A673 (cell line): ENCODE data around the gene SLC7A1. TPM values are rescaled to one million over a fixed set of nuclear protein-coding genes. Genes with fewer than 3 reads are reported as not detected.

Experiments
- BruUV-seq: library from RNA; stranded (reverse); fragments of 400-500 nt; replicated peaks from 2 replicates; lab custom pipeline; 2021; lab: Mats Ljungman, UMichigan
- CTCF ChIA-PET: fragments of 300-600 bp; sonication (Branson Sonifier 250); formaldehyde crosslinking; loops from one replicate; lab custom pipeline; 2022; ENCODE audit warnings: antibody characterized with exemption; lab: Charles Lee
- POLR2A ChIA-PET: fragments of 300-600 bp; sonication (Branson Sonifier 250); formaldehyde crosslinking; loops from one replicate; lab custom pipeline; 2022; ENCODE audit warnings: antibody characterized with exemption; ENCODE audit not compliant: low non-redundant PET; lab: Charles Lee
- DNase-seq: peaks from one replicate; pipeline ENCODE4 v3.0.0-alpha.2; 2015; ENCODE audit warnings: low spot score
- H3K27ac ChIP-seq: fragments of 200-600 bp; sonication (generic); 2 replicates; pipeline ENCODE4 v1.5.1; 2016; ENCODE audit warnings: mixed run types, low read depth, mild to moderate bottlenecking, mixed read lengths, antibody characterized with exemption, low read length; ENCODE audit not compliant: poor library complexity, severe bottlenecking
- H3K27me3 ChIP-seq: fragments of 200-600 bp; sonication (generic); replicated peaks from 2 replicates; pipeline ENCODE4 v1.6.1; 2017; ENCODE audit warnings: mixed run types, low read depth, mild to moderate bottlenecking, mixed read lengths, antibody characterized with exemption, low read length; ENCODE audit not compliant: insufficient read depth, poor library complexity
- H3K36me3 ChIP-seq: fragments of 200-600 bp; sonication (generic); 2 replicates; pipeline ENCODE4 v1.6.1; 2016; ENCODE audit warnings: mixed run types, mild to moderate bottlenecking, mixed read lengths, antibody characterized with exemption, low read length; ENCODE audit not compliant: insufficient read depth, poor library complexity, severe bottlenecking
- H3K4me1 ChIP-seq: fragments of 200-600 bp; sonication (generic); 2 replicates; pipeline ENCODE4 v1.6.1; 2017; ENCODE audit warnings: mixed run types, mild to moderate bottlenecking, mixed read lengths, antibody characterized with exemption, low read length; ENCODE audit not compliant: insufficient read depth, poor library complexity, severe bottlenecking
- H3K4me3 ChIP-seq: fragments of 200-600 bp; sonication (generic); 2 replicates; pipeline ENCODE4 v1.5.1; 2016; ENCODE audit warnings: low read depth, mixed run types, mild to moderate bottlenecking, mixed read lengths, low read length; ENCODE audit not compliant: poor library complexity, severe bottlenecking
- H3K9me3 ChIP-seq: fragments of 200-600 bp; sonication (generic); 2 replicates; pipeline ENCODE4 v1.6.1; 2016; ENCODE audit warnings: mixed run types, low read depth, mild to moderate bottlenecking, mixed read lengths, antibody characterized with exemption, low read length; ENCODE audit not compliant: poor library complexity, severe bottlenecking
- CTCF ChIP-seq: fragments of 300-800, 200-600 bp; sonication (generic); conservative IDR thresholded peaks from 2 replicates; pipeline ENCODE4 v1.5.1; 2017; ENCODE audit warnings: low read depth, mild to moderate bottlenecking, antibody characterized with exemption, low read length, moderate library complexity, mixed read lengths
- EZH2 ChIP-seq: fragments of 200-600 bp; sonication (generic); IDR thresholded peaks from 2 replicates; pipeline ENCODE4 v1.6.1; 2017; ENCODE audit warnings: borderline replicate concordance, low read depth, mild to moderate bottlenecking, mixed read lengths, antibody characterized with exemption, low read length; ENCODE audit not compliant: poor library complexity, severe bottlenecking
- intact Hi-C: fragments of 100-400 bp; cut with micrococcal nuclease; formaldehyde crosslinking; loops from one replicate; pipeline ENCODE4 v1.10.0; 2022; ENCODE audit not compliant: unreplicated experiment
- total RNA-seq: library from RNA; stranded (reverse); gene quantifications from 2 replicates; pipeline ENCODE4 v1.2.3, GENCODE V29; 2021

Gene SLC7A1
- total RNA-seq, 1 experiment from 2014 or later, result 81.6 TPM

- TF ChIP-seq EZH2 (no peak), CTCF (0 out of 2 replicates have a peak, but pooled peaks have one; percentile 12)
- Histone ChIP-seq H3K9me3 (no peaks in the 10 kb centered on the region), H3K27me3 (no peaks in the 10 kb centered on the region), H3K4me1 (peaks cover 21% of the 10 kb centered on the region), H3K36me3 (no peaks in the 10 kb centered on the region), H3K27ac (no peak overlapping the region), H3K4me3 (no peak overlapping the region)
- ChIA-PET POLR2A (no interaction called here), CTCF (interaction anchor here (1.4 kb wide), 1 partner anchor 12 kb away, joined by 3 read pairs; no protein-coding TSS in a partner anchor)
- DNase-seq, result peak; percentile 95
- intact Hi-C loops, result no loop called here
- BruUV-seq, result no TSS peak
Observed at GRCh38 chr13:29484236-29484635, 111.3 kb downstream of the SLC7A1 start.

- no peaks in the 10 kb centered on the region for H3K9me3 ChIP-seq
- no peak for DNase-seq
- TF ChIP-seq EZH2, result no peak
- no peak for TF ChIP-seq CTCF
- BruUV-seq, result no TSS peak
- no peaks in the 10 kb centered on the region for H3K36me3 ChIP-seq
- H3K4me3 ChIP-seq, result no peak overlapping the region
- no peaks in the 10 kb centered on the region for H3K27me3 ChIP-seq
- no peak overlapping the region for H3K27ac ChIP-seq
- ChIA-PET CTCF (interaction anchor here (1.4 kb wide), 1 partner anchor 12 kb away, joined by 3 read pairs; no protein-coding TSS in a partner anchor), POLR2A (no interaction called here)
- H3K4me1 ChIP-seq, result peaks cover 21% of the 10 kb centered on the region
- intact Hi-C loops, result no loop called here
Observed at GRCh38 chr13:29483623-29484022, 111.9 kb downstream of the SLC7A1 start.

GRCh38 chr13:29483211-29483610 lies 112.3 kb downstream of the SLC7A1 start:
- ChIA-PET CTCF (no interaction called here), POLR2A (no interaction called here)

GRCh38 chr13:29482504-29482903 lies 113.0 kb downstream of the SLC7A1 start:
- DNase-seq, result no peak
- Histone ChIP-seq H3K4me3 (no peak overlapping the region), H3K9me3 (no peaks in the 10 kb centered on the region), H3K27me3 (no peaks in the 10 kb centered on the region), H3K27ac (no peak overlapping the region), H3K4me1 (peaks cover 21% of the 10 kb centered on the region), H3K36me3 (no peaks in the 10 kb centered on the region)
- ChIA-PET POLR2A (no interaction called here), CTCF (no interaction called here)
- intact Hi-C loops, result no loop called here
- no TSS peak for BruUV-seq
- no peak for TF ChIP-seq EZH2
- TF ChIP-seq CTCF, result no peak

More at GRCh38 chr13:29483211-29483610, 112.3 kb downstream of the SLC7A1 start:
- no peaks in the 10 kb centered on the region for H3K36me3 ChIP-seq
- intact Hi-C loops, result no loop called here
- no peak overlapping the region for H3K27ac ChIP-seq
- peaks cover 21% of the 10 kb centered on the region for H3K4me1 ChIP-seq
- H3K9me3 ChIP-seq, result no peaks in the 10 kb centered on the region
- DNase-seq, result no peak
- TF ChIP-seq EZH2, result no peak
- H3K27me3 ChIP-seq, result no peaks in the 10 kb centered on the region
- H3K4me3 ChIP-seq, result no peak overlapping the region
- no TSS peak for BruUV-seq
